GM12891 (cell line): ENCODE results near the gene SLC38A11.

Experiments
- PAX5 ChIP-seq: IDR thresholded peaks from 2 replicates; pipeline ENCODE4 v1.6.1; 2011; ENCODE audit warnings: low read length, moderate library complexity, mild to moderate bottlenecking; ENCODE audit not compliant: insufficient read depth, severe bottlenecking
- POLR2A ChIP-seq: IDR thresholded peaks from 2 replicates; pipeline ENCODE4 v1.6.1; 2011; ENCODE audit warnings: low read depth, low read length, control low read depth
- POLR2AphosphoS5 ChIP-seq: IDR thresholded peaks from 2 replicates; pipeline ENCODE4 v1.6.1; 2011; ENCODE audit warnings: low read depth, low read length, control low read depth
- SPI1 ChIP-seq: IDR thresholded peaks from 2 replicates; pipeline ENCODE4 v1.6.1; 2011; ENCODE audit warnings: low read depth, low read length, control low read depth

GRCh38 chr2:164928101-164928673 is 27.1 kb downstream of the SLC38A11 start:
- TF ChIP-seq POLR2A = no peak
- TF ChIP-seq POLR2AphosphoS5 = no peak
- no peak for TF ChIP-seq SPI1
- no peak for TF ChIP-seq PAX5
